ENCODE data around the gene FHOD3.

DNA sequence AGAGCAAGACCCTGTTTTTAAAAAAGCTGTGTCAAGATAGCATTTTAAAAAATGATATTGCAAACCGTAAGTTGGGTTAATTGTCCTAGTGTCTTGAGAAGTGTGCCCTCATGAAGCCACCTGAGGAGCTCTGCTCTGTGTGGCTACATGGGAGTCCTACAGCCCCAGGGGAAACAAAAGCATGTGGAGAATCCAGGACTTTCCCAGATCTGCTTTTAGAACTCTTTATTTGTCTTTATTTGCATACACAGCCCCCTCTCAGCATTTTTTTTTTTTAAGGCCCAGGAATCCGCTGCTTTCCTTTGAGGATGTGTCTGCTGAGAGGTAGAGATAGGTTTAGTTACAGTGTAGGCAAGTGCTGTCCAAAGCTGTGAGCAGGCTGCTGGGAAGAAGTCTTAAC is 219.2 kb downstream of the FHOD3 start:
- no peak for TF ChIP-seq EZH2 (IDR thresholded peaks at IDR 0.05; ENCODE audit: low read length, unreplicated experiment)
- TF ChIP-seq, protein P1, sequence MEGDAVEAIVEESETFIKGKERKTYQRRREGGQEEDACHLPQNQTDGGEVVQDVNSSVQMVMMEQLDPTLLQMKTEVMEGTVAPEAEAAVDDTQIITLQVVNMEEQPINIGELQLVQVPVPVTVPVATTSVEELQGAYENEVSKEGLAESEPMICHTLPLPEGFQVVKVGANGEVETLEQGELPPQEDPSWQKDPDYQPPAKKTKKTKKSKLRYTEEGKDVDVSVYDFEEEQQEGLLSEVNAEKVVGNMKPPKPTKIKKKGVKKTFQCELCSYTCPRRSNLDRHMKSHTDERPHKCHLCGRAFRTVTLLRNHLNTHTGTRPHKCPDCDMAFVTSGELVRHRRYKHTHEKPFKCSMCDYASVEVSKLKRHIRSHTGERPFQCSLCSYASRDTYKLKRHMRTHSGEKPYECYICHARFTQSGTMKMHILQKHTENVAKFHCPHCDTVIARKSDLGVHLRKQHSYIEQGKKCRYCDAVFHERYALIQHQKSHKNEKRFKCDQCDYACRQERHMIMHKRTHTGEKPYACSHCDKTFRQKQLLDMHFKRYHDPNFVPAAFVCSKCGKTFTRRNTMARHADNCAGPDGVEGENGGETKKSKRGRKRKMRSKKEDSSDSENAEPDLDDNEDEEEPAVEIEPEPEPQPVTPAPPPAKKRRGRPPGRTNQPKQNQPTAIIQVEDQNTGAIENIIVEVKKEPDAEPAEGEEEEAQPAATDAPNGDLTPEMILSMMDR (conservative IDR thresholded peaks at IDR 0.05; ENCODE audit: low read depth, low read length) = no peak
